Diencephalon (tissue), 1 donor: ENCODE data around the gene SENP6. TPM values are rescaled to one million over a fixed set of nuclear protein-coding genes. Genes with fewer than 3 reads are reported as not detected.

Experiments
- small RNA-seq: library from RNA; depleted of rRNA; stranded (forward); fragments of <200 nt; gene quantifications from one replicate; pipeline ENCODE3, GENCODE V24; 2014
- total RNA-seq: library from RNA; depleted of rRNA; stranded (reverse); fragments of >200 nt; gene quantifications from one replicate; pipeline ENCODE4 v1.2.3, GENCODE V29; 2014

The SENP6 gene, protein sequence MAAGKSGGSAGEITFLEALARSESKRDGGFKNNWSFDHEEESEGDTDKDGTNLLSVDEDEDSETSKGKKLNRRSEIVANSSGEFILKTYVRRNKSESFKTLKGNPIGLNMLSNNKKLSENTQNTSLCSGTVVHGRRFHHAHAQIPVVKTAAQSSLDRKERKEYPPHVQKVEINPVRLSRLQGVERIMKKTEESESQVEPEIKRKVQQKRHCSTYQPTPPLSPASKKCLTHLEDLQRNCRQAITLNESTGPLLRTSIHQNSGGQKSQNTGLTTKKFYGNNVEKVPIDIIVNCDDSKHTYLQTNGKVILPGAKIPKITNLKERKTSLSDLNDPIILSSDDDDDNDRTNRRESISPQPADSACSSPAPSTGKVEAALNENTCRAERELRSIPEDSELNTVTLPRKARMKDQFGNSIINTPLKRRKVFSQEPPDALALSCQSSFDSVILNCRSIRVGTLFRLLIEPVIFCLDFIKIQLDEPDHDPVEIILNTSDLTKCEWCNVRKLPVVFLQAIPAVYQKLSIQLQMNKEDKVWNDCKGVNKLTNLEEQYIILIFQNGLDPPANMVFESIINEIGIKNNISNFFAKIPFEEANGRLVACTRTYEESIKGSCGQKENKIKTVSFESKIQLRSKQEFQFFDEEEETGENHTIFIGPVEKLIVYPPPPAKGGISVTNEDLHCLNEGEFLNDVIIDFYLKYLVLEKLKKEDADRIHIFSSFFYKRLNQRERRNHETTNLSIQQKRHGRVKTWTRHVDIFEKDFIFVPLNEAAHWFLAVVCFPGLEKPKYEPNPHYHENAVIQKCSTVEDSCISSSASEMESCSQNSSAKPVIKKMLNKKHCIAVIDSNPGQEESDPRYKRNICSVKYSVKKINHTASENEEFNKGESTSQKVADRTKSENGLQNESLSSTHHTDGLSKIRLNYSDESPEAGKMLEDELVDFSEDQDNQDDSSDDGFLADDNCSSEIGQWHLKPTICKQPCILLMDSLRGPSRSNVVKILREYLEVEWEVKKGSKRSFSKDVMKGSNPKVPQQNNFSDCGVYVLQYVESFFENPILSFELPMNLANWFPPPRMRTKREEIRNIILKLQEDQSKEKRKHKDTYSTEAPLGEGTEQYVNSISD
- total RNA-seq, result 230 TPM

DNA sequence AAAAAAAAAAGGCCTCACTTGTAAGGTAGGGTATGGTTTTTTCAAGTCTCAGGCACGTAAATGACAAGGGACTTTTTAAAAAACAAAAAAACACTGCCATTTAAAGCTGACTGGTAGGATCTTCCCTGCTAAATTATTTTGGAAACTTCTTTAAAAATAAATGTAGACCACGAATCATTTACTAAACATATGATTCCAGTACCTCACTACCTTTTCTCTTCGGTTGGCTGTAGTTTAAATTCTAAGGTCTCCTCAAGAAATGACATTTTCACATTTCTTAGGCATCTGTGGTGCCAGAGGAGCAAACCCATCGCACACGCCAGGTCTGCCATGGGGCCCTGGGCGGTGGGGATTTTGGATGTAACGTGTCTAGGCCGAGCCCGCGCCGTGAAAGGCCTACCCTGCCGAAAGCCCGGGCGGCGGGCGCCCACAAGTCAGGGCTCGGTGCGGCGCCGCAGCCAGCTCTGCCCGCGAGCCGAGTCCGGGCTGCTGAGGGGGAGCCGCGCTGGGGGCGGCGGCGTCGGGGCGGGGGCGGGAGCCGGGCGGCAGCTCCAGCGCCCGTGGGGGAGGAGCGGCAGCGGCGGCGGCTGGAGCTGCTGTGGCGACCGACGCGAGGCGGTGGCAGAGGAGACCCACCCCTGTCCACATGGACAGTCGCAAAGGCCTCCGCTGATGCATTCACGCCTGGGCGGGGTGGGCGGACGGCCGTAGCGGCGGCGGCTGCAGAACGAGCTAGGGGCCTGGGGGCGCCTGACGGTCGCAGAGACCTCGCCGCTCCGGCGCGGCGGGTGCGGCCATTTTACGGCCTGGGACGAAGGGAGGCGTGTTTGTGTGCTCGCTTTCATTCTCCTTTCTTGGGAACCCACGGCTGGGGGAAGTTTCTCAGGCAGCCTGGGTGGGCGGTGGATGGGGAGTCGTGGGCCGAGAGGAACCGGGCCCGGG, at the start of gene SENP6:
TSS of gene SENP6 (plus strand) at position 577 of the 942 bp plus-strand sequence. CDS start 645 bp downstream, outside the sequence.

DNA sequence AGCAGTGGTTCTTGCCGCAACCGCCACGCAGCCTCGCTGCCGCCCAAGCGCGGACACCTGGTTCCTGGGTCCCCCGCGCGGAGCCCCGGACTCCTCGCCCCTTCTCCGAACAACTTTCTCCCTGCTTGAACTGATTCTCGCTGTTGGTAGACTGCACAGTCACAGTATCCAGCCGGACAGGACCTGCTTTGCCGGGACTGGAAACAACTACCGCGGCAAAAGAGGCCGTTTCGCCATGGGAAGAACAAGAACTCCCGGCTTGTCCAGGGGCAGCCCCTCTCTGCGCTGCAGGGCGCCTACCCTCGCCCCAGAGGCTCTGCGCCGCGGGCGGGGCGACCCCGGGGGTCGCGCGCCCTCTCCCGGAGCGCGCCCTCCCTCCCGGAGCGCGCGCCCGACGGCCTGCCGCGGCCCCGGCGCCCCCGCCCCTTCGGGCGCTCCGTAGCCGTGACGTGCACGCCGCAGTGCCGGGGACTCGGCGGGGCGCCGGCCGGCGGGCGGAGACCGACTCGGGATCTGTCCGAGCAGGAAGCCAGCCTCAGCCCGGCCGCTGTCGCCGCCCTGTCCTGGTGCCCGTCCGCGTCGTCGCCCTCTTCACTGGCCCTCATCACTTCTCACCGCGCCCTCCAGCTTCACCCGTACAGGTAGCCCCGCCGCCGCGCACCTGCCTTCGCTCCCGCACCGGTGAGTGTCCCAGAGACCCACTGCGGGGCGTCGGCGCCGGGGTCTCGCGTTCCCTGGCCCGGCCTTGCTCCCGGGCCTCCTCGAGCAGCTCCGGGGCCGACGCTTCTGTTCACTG, 147.3 kb downstream of the SENP6 start, which contains the start of gene MYO6:
TSS of gene MYO6 (plus strand) at position 497 of the 796 bp plus-strand sequence. CDS start 68,309 bp downstream, outside the sequence.

Small RNAs within 50 kb of the gene (small RNA-seq; reads per million reads assigned to genes)
- gene RNU6-1016P, result not detected
- not detected for gene RNU6-1338P
- not detected for gene RNU6-155P

Other genes starting within 250 kb of the SENP6 start
- gene FILIP1, start 108.1 kb upstream of the SENP6 start, total RNA-seq, result 5.3 TPM
- 20.5 TPM for gene MYO6, start 147.4 kb downstream of the SENP6 start, total RNA-seq